Left renal cortex interstitium (tissue), 4 donors: ENCODE data around the gene PERM1. TPM values are rescaled to one million over a fixed set of nuclear protein-coding genes. Genes with fewer than 3 reads are reported as not detected.
A peak's percentile ranks its signal among the peaks of the same experiment; 100 is the strongest.

Experiments
- DNase-seq, 4 donors: peaks; one replicate each; pipeline ENCODE4 v3.0.0-alpha.2; 2013; ENCODE audit warnings: low read depth in 4 of 4, low spot score in 2 of 4, missing footprints in 1 of 4
- polyA plus RNA-seq, 4 donors: library from polyadenylated mRNA; unstranded; fragments of 120-200 nt; gene quantifications; one replicate each; pipeline ENCODE4 v1.2.1, GENCODE V29; 2013; ENCODE audit not compliant: insufficient read length in 4 of 4

PERM1 gene
- polyA plus RNA-seq, 4 donors: 0.30 to 0.46 TPM; not detected in 2

GRCh38 chr1:966704-967300 is 15.1 kb downstream of the PERM1 start:
- DNase-seq: no peak

DNA sequence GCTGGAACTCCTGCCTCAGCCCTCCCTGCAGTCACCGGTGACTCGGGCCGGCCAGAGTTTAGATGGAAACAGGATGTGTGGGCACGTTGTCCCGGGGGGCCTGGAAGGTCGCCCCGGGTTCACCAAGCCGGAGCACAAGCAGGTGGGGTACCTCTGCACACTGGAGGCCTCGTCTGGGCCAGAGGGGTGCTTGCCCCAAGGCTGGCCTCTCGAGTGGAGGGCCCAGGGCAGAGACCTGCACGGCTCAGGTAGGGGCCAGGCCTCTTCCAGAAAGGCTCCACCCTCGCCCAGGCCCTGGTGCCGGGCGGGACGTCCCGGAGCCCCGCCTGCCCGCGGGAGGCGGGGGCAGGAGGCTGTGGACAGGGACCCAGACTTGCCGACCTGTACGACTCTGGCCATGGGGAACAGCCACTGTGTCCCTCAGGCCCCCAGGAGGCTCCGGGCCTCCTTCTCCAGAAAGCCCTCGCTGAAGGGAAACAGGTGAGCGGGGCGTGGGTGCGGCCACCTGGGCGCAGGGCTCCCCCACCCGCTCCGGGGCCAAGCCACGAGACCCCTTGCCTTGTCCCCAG is 15.7 kb downstream of the PERM1 start, which contains the start of gene PLEKHN1:
PLEKHN1 (plus strand) TSS at position 348 of the 569 bp plus-strand sequence; CDS start at position 398, 50 bp downstream.
- DNase-seq: no peak

- no peak for DNase-seq
Measured at GRCh38 chr1:965526-966134, 16.3 kb downstream of the PERM1 start.

- no peak for DNase-seq
Measured at GRCh38 chr1:964691-965525, 17.0 kb downstream of the PERM1 start.

GRCh38 chr1:963746-964525 is 18.0 kb downstream of the PERM1 start:
- no peak for DNase-seq

DNA sequence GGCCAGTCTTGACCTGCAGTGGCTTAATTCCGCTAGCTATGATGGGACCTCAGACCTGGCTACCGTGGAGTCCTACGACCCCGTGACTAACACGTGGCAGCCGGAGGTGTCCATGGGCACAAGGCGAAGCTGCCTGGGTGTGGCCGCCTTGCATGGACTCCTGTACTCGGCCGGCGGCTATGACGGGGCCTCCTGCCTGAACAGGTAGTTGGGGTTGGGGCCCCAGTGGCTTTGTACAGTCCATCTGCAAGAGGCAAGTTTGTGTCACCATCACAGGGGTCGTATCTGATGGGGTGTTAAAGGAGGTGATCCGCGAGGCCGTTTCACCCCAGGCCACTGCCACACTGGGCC is 18.6 kb downstream of the PERM1 start:
- no peak for DNase-seq

- DNase-seq: no peak
Measured at GRCh38 chr1:962381-963300, 19.3 kb downstream of the PERM1 start.

- no peak for DNase-seq
Measured at GRCh38 chr1:961132-961669, 20.7 kb downstream of the PERM1 start.

GRCh38 chr1:960363-961131 is 21.3 kb downstream of the PERM1 start, which contains the start of gene KLHL17:
KLHL17 (plus strand) TSS chr1:960584; CDS start chr1:960694, 110 bp downstream.
- no peak for DNase-seq

GRCh38 chr1:959731-960362 is 22.0 kb downstream of the PERM1 start:
- no peak for DNase-seq

- peak in 1 of 4 donors; percentile 74 for DNase-seq
Measured at GRCh38 chr1:958823-959730, 22.8 kb downstream of the PERM1 start, which contains the start of gene NOC2L. NOC2L (minus strand) TSS chr1:959256; CDS start chr1:959240, 16 bp downstream.

- DNase-seq: no peak
Measured at GRCh38 chr1:956636-957035, 25.3 kb downstream of the PERM1 start.

GRCh38 chr1:955474-955873 is 26.4 kb downstream of the PERM1 start:
- DNase-seq: no peak

DNA sequence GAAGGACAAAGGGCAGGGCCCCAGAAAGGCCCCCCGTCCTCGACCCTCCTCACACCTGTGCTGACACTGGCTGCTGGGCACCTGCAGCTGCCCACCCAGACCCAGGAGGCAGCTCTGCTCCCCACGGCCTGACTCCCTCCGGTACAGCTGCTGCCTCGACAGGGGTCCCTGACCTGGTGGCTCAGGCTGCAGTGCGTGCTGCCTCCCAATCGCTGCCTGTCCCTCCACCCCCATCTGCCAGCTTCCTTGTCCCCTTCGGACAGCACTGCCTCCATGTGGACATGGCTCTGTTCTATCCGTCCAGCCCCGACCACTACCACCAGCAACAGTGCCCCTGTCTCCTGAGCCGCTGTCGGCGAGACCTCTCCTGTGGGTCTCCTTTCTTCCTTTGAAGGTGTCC is 27.0 kb downstream of the PERM1 start:
- DNase-seq: no peak

GRCh38 chr1:953524-954320 is 28.2 kb downstream of the PERM1 start:
- DNase-seq: no peak

GRCh38 chr1:952603-953002 is 29.3 kb downstream of the PERM1 start:
- no peak for DNase-seq
